Measurements from ENCODE around the gene CCS. TPM values are rescaled to one million over a fixed set of nuclear protein-coding genes. Genes with fewer than 3 reads are reported as not detected.

Gene CCS
- total RNA-seq, 1 experiment from 2014 or later = 34.2 TPM

DNA sequence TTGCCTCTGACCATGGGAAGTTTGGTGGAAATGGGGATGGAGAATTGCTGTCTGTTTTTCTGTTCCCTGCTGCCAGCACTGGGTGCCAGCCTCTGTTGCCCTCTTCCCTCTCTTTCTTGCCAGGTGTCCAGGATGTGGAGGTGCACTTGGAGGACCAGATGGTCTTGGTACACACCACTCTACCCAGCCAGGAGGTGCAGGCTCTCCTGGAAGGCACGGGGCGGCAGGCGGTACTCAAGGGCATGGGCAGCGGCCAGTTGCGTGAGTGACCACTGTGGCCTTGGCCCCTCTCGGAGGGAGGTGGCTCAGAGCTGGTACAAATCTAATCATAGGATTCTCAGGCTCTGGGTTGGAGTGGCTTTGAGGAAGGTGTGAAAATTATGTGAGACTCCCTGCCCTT is 6.0 kb downstream of the CCS start:
- BruUV-seq (replicated peaks) = no TSS peak
- intact Hi-C loops (cut with micrococcal nuclease; ENCODE audit: unreplicated experiment) = no loop called here
- Mint-ChIP-seq H3K4me3 (ENCODE audit: low read depth, unreplicated experiment) (no peak overlapping the region), H3K4me1 (ENCODE audit: low read depth, unreplicated experiment) (no peaks in the 10 kb centered on the region), H3K9me3 (ENCODE audit: low read depth, unreplicated experiment) (no peaks in the 10 kb centered on the region), H3K36me3 (ENCODE audit: insufficient read depth, unreplicated experiment) (no peaks in the 10 kb centered on the region), H3K27me3 (ENCODE audit: unreplicated experiment) (no peaks in the 10 kb centered on the region), H3K27ac (ENCODE audit: unreplicated experiment) (no peak overlapping the region)
- DNase-seq = no peak
- CTCF ChIA-PET = no interaction called here
- no peak for TF ChIP-seq CTCF (IDR thresholded peaks at IDR 0.05; ENCODE audit: unreplicated experiment)

DNA sequence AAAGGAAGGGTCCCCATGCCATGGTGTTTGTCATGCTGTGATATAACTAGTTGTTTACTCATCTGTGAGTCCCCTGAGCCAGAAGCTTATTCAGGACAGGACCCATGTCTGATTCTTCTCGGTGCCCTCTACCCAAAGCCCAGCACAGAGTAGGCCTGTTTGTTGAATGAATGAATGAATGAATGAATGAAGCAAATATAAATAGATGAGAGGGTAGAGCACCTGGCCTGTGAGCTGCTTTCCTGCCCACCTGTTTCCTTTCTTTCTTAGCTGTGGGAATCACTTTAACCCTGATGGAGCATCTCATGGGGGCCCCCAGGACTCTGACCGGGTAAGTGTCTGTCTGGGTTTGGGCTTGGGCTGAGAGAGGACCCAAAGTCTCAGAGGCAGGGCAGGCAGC is 7.2 kb downstream of the CCS start:
- H3K4me1 Mint-ChIP-seq (ENCODE audit: low read depth, unreplicated experiment) = no peaks in the 10 kb centered on the region
- intact Hi-C loops (cut with micrococcal nuclease; ENCODE audit: unreplicated experiment) = no loop called here
- no peak for TF ChIP-seq CTCF (IDR thresholded peaks at IDR 0.05; ENCODE audit: unreplicated experiment)
- no peak overlapping the region for H3K27ac Mint-ChIP-seq (ENCODE audit: unreplicated experiment)
- H3K27me3 Mint-ChIP-seq (ENCODE audit: unreplicated experiment) = no peaks in the 10 kb centered on the region
- BruUV-seq (replicated peaks) = no TSS peak
- H3K4me3 Mint-ChIP-seq (ENCODE audit: low read depth, unreplicated experiment) = no peak overlapping the region
- H3K36me3 Mint-ChIP-seq (ENCODE audit: insufficient read depth, unreplicated experiment) = no peaks in the 10 kb centered on the region
- H3K9me3 Mint-ChIP-seq (ENCODE audit: low read depth, unreplicated experiment) = no peaks in the 10 kb centered on the region
- DNase-seq = no peak
- CTCF ChIA-PET = no interaction called here

GRCh38 chr11:66600631-66601233 is 7.7 kb downstream of the CCS start:
- H3K9me3 Mint-ChIP-seq (ENCODE audit: low read depth, unreplicated experiment) = no peaks in the 10 kb centered on the region
- H3K4me1 Mint-ChIP-seq (ENCODE audit: low read depth, unreplicated experiment) = no peaks in the 10 kb centered on the region
- no peak for DNase-seq
- CTCF ChIA-PET = no interaction called here
- intact Hi-C loops (cut with micrococcal nuclease; ENCODE audit: unreplicated experiment) = no loop called here
- H3K36me3 Mint-ChIP-seq (ENCODE audit: insufficient read depth, unreplicated experiment) = no peaks in the 10 kb centered on the region
- BruUV-seq (replicated peaks) = no TSS peak
- no peak overlapping the region for H3K27ac Mint-ChIP-seq (ENCODE audit: unreplicated experiment)
- H3K27me3 Mint-ChIP-seq (ENCODE audit: unreplicated experiment) = no peaks in the 10 kb centered on the region
- no peak for TF ChIP-seq CTCF (IDR thresholded peaks at IDR 0.05; ENCODE audit: unreplicated experiment)
- H3K4me3 Mint-ChIP-seq (ENCODE audit: low read depth, unreplicated experiment) = no peak overlapping the region

- no peaks in the 10 kb centered on the region for H3K4me1 Mint-ChIP-seq (ENCODE audit: low read depth, unreplicated experiment)
- H3K36me3 Mint-ChIP-seq (ENCODE audit: insufficient read depth, unreplicated experiment) = no peaks in the 10 kb centered on the region
- CTCF ChIA-PET = no interaction called here
- intact Hi-C loops (cut with micrococcal nuclease; ENCODE audit: unreplicated experiment) = no loop called here
- no peak for TF ChIP-seq CTCF (IDR thresholded peaks at IDR 0.05; ENCODE audit: unreplicated experiment)
- H3K4me3 Mint-ChIP-seq (ENCODE audit: low read depth, unreplicated experiment) = no peak overlapping the region
- no peaks in the 10 kb centered on the region for H3K27me3 Mint-ChIP-seq (ENCODE audit: unreplicated experiment)
- H3K27ac Mint-ChIP-seq (ENCODE audit: unreplicated experiment) = no peak overlapping the region
- no peaks in the 10 kb centered on the region for H3K9me3 Mint-ChIP-seq (ENCODE audit: low read depth, unreplicated experiment)
- no peak for DNase-seq
- no TSS peak for BruUV-seq (replicated peaks)
These were observed 10.1 kb downstream of the CCS start for GRCh38 chr11:66603072-66603471.
